C4-2B (cell line): ENCODE data around the gene SCN2B.

Experiments
- CTCF ChIP-seq: fragments of 450-650 bp; conservative IDR thresholded peaks from 2 replicates; pipeline ENCODE4 v1.5.1; 2017; ENCODE audit warnings: mild to moderate bottlenecking
- ZFX ChIP-seq: fragments of 450-650 bp; IDR thresholded peaks from 2 replicates; pipeline ENCODE4 v1.6.1; 2017

GRCh38 chr11:118184784-118185579 lies 8.5 kb upstream of the SCN2B start:
- no peak for TF ChIP-seq CTCF
- TF ChIP-seq ZFX, result no peak
